HCT116 (cell line): Measurements from ENCODE around the gene RBPMS2. TPM values are rescaled to one million over a fixed set of nuclear protein-coding genes. Genes with fewer than 3 reads are reported as not detected.

ENCODE experiments used
- ATAC-seq: fragments of 200-7000 bp; cut with Tn5 transposase; 2 replicates; pipeline ENCODE4 v1.9.1; 2020; ENCODE audit warnings: mild to moderate bottlenecking, moderate library complexity
- BruUV-seq: library from RNA; stranded (reverse); fragments of 400-500 nt; replicated peaks from 2 replicates; lab custom pipeline; 2021; lab: Mats Ljungman, UMichigan
- CTCF ChIA-PET: fragments of 300-600 bp; sonication (Branson Sonifier 250); formaldehyde crosslinking; loops from one replicate; lab custom pipeline; 2021; ENCODE audit warnings: antibody characterized with exemption; lab: Charles Lee
- POLR2A ChIA-PET: fragments of 300-600, 350-600 bp; sonication (Branson Sonifier 250); formaldehyde crosslinking; loops from one replicate; lab custom pipeline; 2021; ENCODE audit warnings: antibody characterized with exemption; lab: Charles Lee
- RAD21 ChIA-PET, 2 experiments: fragments of 300-600 bp; sonication (Branson Sonifier 250); formaldehyde crosslinking; loops; one replicate each; lab custom pipeline; 2023; ENCODE audit warnings: low total read pairs in 2 of 2; ENCODE audit not compliant: uncharacterized antibody in 2 of 2, unreplicated experiment in 2 of 2, low non-redundant PET in 1 of 2; lab: Charles Lee
- DNase-seq: peaks from one replicate; pipeline ENCODE4 v3.0.0-alpha.2; 2010; ENCODE audit warnings: low read depth, low spot score
- H2AFZ ChIP-seq: fragments of 200-600 bp; shearing (Covaris generic), sonication (generic); 2 replicates; pipeline ENCODE4 v1.6.1; 2017; ENCODE audit warnings: low read depth, mixed run types, mixed read lengths, antibody characterized with exemption, low read length; ENCODE audit not compliant: poor library complexity, severe bottlenecking
- H3K27ac ChIP-seq: 2 replicates; pipeline ENCODE4 v1.5.1; 2012; ENCODE audit warnings: low read depth, low read length
- H3K27me3 ChIP-seq: fragments of 200-600 bp; sonication (generic); 2 replicates; pipeline ENCODE4 v1.6.1; 2016; ENCODE audit warnings: mixed run types, low read length, mixed read lengths; ENCODE audit not compliant: insufficient read depth
- H3K36me3 ChIP-seq, 2 experiments: fragments of 200-500 bp in 1 of 2; fragments of 200-600 bp in 1 of 2; sonication (Bioruptor generic) in 1 of 2; sonication (generic) in 1 of 2; 2 replicates each; pipeline versions ENCODE4 v1.5.1 to v1.6.1; 2014 to 2016; ENCODE audit warnings: low read length in 2 of 2, inconsistent platforms in 1 of 2, mixed read lengths in 1 of 2, mixed run types in 1 of 2; ENCODE audit not compliant: insufficient read depth in 2 of 2, control insufficient read depth in 1 of 2
- H3K4me1 ChIP-seq, 2 experiments: fragments of 200-600 bp in 1 of 2; sonication (generic) in 1 of 2; 2 replicates each; pipeline versions ENCODE4 v1.5.1 to v1.6.1; 2012 to 2017; ENCODE audit warnings: low read length in 2 of 2, inconsistent platforms in 1 of 2, mild to moderate bottlenecking in 1 of 2, mixed read lengths in 1 of 2, mixed run types in 1 of 2, moderate library complexity in 1 of 2; ENCODE audit not compliant: insufficient read depth in 2 of 2, control insufficient read depth in 1 of 2
- H3K4me2 ChIP-seq: fragments of 200-600 bp; sonication (generic); 2 replicates; pipeline ENCODE4 v1.6.1; 2017; ENCODE audit warnings: mixed run types, low read length, mixed read lengths
- H3K4me3 ChIP-seq, 2 experiments: fragments of 200-600 bp in 1 of 2; sonication (generic) in 1 of 2; replicated peaks in 1 of 2; 2 replicates each; pipeline ENCODE4 v1.5.1; 2011 to 2016; ENCODE audit warnings: low read length in 2 of 2, control low read depth in 1 of 2, low read depth in 1 of 2, mild to moderate bottlenecking in 1 of 2, mixed read lengths in 1 of 2, mixed run types in 1 of 2
- H3K79me2 ChIP-seq: fragments of 200-600 bp; sonication (generic); 2 replicates; pipeline ENCODE4 v1.6.1; 2017; ENCODE audit warnings: mild to moderate bottlenecking, mixed run types, low read length, moderate library complexity, mixed read lengths; ENCODE audit not compliant: insufficient read depth
- H3K9ac ChIP-seq: fragments of 200-600 bp; sonication (generic); 2 replicates; pipeline ENCODE4 v1.6.1; 2016; ENCODE audit warnings: low read length, mixed read lengths
- H3K9me2 ChIP-seq: fragments of 200-600 bp; sonication (generic), shearing (Covaris generic); 2 replicates; pipeline ENCODE4 v1.6.1; 2017; ENCODE audit warnings: mixed run types, mild to moderate bottlenecking, moderate library complexity; ENCODE audit not compliant: insufficient read depth
- H3K9me3 ChIP-seq, 2 experiments: fragments of 200-500 bp in 1 of 2; fragments of 200-600 bp in 1 of 2; sonication (Bioruptor generic) in 1 of 2; sonication (generic) in 1 of 2; 2 replicates each; pipeline ENCODE4 v1.6.1; 2014 to 2017; ENCODE audit warnings: low read length in 2 of 2, mixed read lengths in 2 of 2, inconsistent platforms in 1 of 2, low read depth in 1 of 2, mild to moderate bottlenecking in 1 of 2, mixed run types in 1 of 2, moderate library complexity in 1 of 2; ENCODE audit not compliant: control insufficient read depth in 1 of 2, insufficient read depth in 1 of 2
- H4K20me1 ChIP-seq: fragments of 200-600 bp; sonication (generic), shearing (Covaris generic); 2 replicates; pipeline ENCODE4 v1.6.1; 2017; ENCODE audit warnings: mixed run types, mild to moderate bottlenecking, moderate library complexity; ENCODE audit not compliant: insufficient read depth
- CEBPB ChIP-seq: IDR thresholded peaks from 2 replicates; pipeline ENCODE4 v1.6.1; 2012; ENCODE audit warnings: low read depth
- CTCF ChIP-seq, 3 experiments: fragments of 200-600 bp in 1 of 3; sonication (generic) in 1 of 3; IDR thresholded peaks in 2 of 3; conservative IDR thresholded peaks in 1 of 3; 2 replicates each; pipeline ENCODE4 v1.5.1; 2012 to 2017; ENCODE audit warnings: low read depth in 2 of 3, low read length in 2 of 3, antibody characterized with exemption in 1 of 3, borderline replicate concordance in 1 of 3, control low read depth in 1 of 3, mild to moderate bottlenecking in 1 of 3, mixed read lengths in 1 of 3, mixed run types in 1 of 3, moderate library complexity in 1 of 3; ENCODE audit not compliant: insufficient read depth in 1 of 3
- EGR1 ChIP-seq: IDR thresholded peaks from 2 replicates; pipeline ENCODE4 v1.6.1; 2012; ENCODE audit warnings: low read depth
- FOSL1 ChIP-seq: IDR thresholded peaks from 2 replicates; pipeline ENCODE4 v1.6.1; 2012; ENCODE audit warnings: low read depth
- JUND ChIP-seq: IDR thresholded peaks from 2 replicates; pipeline ENCODE4 v1.6.1; 2012
- MAX ChIP-seq: IDR thresholded peaks from 2 replicates; pipeline ENCODE4 v1.6.1; 2012
- POLR2A ChIP-seq: IDR thresholded peaks from 2 replicates; pipeline ENCODE4 v1.7.0; 2011; ENCODE audit warnings: borderline replicate concordance; ENCODE audit not compliant: insufficient read depth, insufficient read length; ENCODE audit errors: extremely low read depth
- RAD21 ChIP-seq: IDR thresholded peaks from 2 replicates; pipeline ENCODE4 v1.6.1; 2012; ENCODE audit warnings: low read depth, mild to moderate bottlenecking
- SRF ChIP-seq: IDR thresholded peaks from 2 replicates; pipeline ENCODE4 v1.6.1; 2012; ENCODE audit warnings: low read depth
- YY1 ChIP-seq: IDR thresholded peaks from 2 replicates; pipeline ENCODE4 v1.6.1; 2011; ENCODE audit warnings: low read length, low read depth, moderate library complexity, mild to moderate bottlenecking; ENCODE audit not compliant: insufficient replicate concordance; ENCODE audit errors: extremely low read depth
- ZBTB33 ChIP-seq: IDR thresholded peaks from 2 replicates; pipeline ENCODE4 v1.6.1; 2011; ENCODE audit warnings: mild to moderate bottlenecking, low read length, moderate library complexity; ENCODE audit not compliant: insufficient replicate concordance; ENCODE audit errors: extremely low read depth
- ZFX ChIP-seq: fragments of 450-650 bp; IDR thresholded peaks from 2 replicates; pipeline ENCODE4 v1.6.1; 2017
- ZNF274 ChIP-seq: fragments of 200-500 bp; sonication (Bioruptor generic); IDR thresholded peaks from 2 replicates; pipeline ENCODE4 v1.6.1; 2014; ENCODE audit warnings: mild to moderate bottlenecking, low read depth, low read length, inconsistent platforms
- intact Hi-C: fragments of 100-400 bp; cut with micrococcal nuclease; formaldehyde crosslinking; loops from 2 replicates; pipeline ENCODE4 v1.10.0; 2022
- total RNA-seq: library from RNA; stranded (reverse); gene quantifications from one replicate; pipeline ENCODE4 v1.2.1, GENCODE V29; 2021; ENCODE audit not compliant: unreplicated experiment

RBPMS2 gene
- total RNA-seq, 1 experiment from 2014 or later: 11.6 TPM

GRCh38 chr15:64706011-64706911, 69.1 kb downstream of the RBPMS2 start:
- H2AFZ ChIP-seq: no peak overlapping the region
- peaks cover 9 to 18% of the 10 kb centered on the region in 2 experiments; a peak in 3 of 4 replicates for H3K4me1 ChIP-seq
- DNase-seq (no peak), ATAC-seq (no peak)
- ChIA-PET RAD21 (no interaction called here), CTCF (interaction anchor here (1.6 kb wide), 1 partner anchor 22 kb away, joined by 7 read pairs; no protein-coding TSS in a partner anchor), POLR2A (no interaction called here)
- no peaks in the 10 kb centered on the region for H3K27me3 ChIP-seq
- H3K9me3 ChIP-seq: no peaks in the 10 kb centered on the region
- H3K36me3 ChIP-seq: no peaks in the 10 kb centered on the region
- no peaks in the 10 kb centered on the region for H4K20me1 ChIP-seq
- peaks cover 15% of the 10 kb centered on the region for H3K79me2 ChIP-seq
- H3K4me3 ChIP-seq: no peak overlapping the region
- H3K9ac ChIP-seq: no peak overlapping the region
- no TSS peak for BruUV-seq
- no peaks in the 10 kb centered on the region for H3K9me2 ChIP-seq
- intact Hi-C loops: no loop called here
- H3K27ac ChIP-seq: no peak overlapping the region
- TF ChIP-seq JUND (no peak), CEBPB (no peak), CTCF (IDR thresholded peaks at IDR 0.05 in 2 of 3, conservative IDR thresholded peaks at IDR 0.05 in 1 of 3; ENCODE audit: borderline replicate concordance in 1 of 3, insufficient read depth in 1 of 3, low read depth in 2 of 3, low read length in 2 of 3) (no peak), EGR1 (no peak), POLR2A (no peak), RAD21 (no peak), MAX (no peak), ZFX (no peak), YY1 (no peak), ZBTB33 (no peak), FOSL1 (no peak), SRF (no peak), ZNF274 (no peak)
- no peak overlapping the region for H3K4me2 ChIP-seq
